C4-2B (cell line): Measurements from ENCODE around the gene PDE9A.

Source experiments
- ZFX ChIP-seq: fragments of 450-650 bp; IDR thresholded peaks from 2 replicates; pipeline ENCODE4 v1.6.1; 2017
- TF ChIP-seq, protein P1 (sequence below): fragments of 450-650 bp; conservative IDR thresholded peaks from 2 replicates; pipeline ENCODE4 v1.5.1; 2017; ENCODE audit warnings: mild to moderate bottlenecking

DNA sequence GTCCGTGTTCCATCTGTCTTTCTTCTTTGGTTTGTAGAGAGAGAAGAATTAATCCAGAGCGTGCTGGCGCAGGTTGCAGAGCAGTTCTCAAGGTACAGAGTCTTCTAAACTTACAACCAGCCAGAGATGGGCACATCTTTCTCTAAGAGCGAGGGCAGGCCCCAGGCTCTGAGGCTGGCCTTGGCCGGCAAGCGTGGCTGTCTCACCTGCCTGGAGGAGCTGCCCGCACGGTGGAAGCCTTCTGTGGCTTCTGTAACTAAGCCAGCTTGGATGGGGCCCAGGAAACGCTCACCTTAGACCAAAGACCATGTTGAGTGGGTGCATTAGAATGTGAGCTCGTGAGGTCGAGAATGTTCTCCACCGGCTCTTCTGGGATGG lies 78.6 kb downstream of the PDE9A start:
- TF ChIP-seq, protein P1, sequence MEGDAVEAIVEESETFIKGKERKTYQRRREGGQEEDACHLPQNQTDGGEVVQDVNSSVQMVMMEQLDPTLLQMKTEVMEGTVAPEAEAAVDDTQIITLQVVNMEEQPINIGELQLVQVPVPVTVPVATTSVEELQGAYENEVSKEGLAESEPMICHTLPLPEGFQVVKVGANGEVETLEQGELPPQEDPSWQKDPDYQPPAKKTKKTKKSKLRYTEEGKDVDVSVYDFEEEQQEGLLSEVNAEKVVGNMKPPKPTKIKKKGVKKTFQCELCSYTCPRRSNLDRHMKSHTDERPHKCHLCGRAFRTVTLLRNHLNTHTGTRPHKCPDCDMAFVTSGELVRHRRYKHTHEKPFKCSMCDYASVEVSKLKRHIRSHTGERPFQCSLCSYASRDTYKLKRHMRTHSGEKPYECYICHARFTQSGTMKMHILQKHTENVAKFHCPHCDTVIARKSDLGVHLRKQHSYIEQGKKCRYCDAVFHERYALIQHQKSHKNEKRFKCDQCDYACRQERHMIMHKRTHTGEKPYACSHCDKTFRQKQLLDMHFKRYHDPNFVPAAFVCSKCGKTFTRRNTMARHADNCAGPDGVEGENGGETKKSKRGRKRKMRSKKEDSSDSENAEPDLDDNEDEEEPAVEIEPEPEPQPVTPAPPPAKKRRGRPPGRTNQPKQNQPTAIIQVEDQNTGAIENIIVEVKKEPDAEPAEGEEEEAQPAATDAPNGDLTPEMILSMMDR = no peak
- TF ChIP-seq ZFX = no peak
